ENCODE results near the gene CACYBP.

DNA sequence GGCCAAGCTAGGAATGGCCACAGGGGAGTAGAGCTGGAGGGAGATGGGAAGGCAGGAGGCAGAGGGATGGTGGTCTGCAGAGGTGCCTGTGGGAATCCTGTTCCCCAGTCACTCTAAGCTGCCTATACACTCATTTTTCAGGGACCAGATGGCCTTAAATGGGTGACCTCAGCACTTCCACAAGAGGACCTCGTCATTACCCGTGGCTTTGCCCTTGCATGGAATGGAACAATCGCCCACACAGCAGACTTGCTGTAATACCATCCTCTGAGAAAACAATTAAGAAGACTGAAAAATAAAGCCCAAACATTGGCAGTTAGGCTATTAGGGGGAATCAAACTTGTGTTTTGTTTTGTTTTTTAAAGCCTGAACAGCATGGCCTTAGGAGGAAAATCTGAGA, 55.0 kb downstream of the CACYBP start:
- TF ChIP-seq KDM5A (IDR thresholded peaks at IDR 0.05; ENCODE audit: low read length) (no peak), YY1 (IDR thresholded peaks at IDR 0.05; ENCODE audit: low read depth, low read length) (no peak), EZH2 (IDR thresholded peaks at IDR 0.05; ENCODE audit: low read depth, low read length, severe bottlenecking) (no peak), SIN3A (conservative IDR thresholded peaks at IDR 0.05 in 1 of 2, IDR thresholded peaks at IDR 0.05 in 1 of 2; ENCODE audit: low read depth in 1 of 2, low read length in 2 of 2) (no peak), POLR2AphosphoS5 (IDR thresholded peaks at IDR 0.05; ENCODE audit: low read depth, low read length) (no peak), TBP (IDR thresholded peaks at IDR 0.05; ENCODE audit: low read depth, low read length) (no peak), POLR2A (IDR thresholded peaks at IDR 0.05; ENCODE audit: control extremely low read depth in 1 of 2, low read depth in 2 of 2, low read length in 2 of 2) (no peak), POU5F1 (IDR thresholded peaks at IDR 0.05; ENCODE audit: low read depth, low read length) (no peak), TEAD4 (IDR thresholded peaks at IDR 0.05; ENCODE audit: low read depth, low read length) (no peak), NRF1 (IDR thresholded peaks at IDR 0.05; ENCODE audit: low read depth, low read length) (no peak), GTF2F1 (IDR thresholded peaks at IDR 0.05; ENCODE audit: borderline replicate concordance, low read depth, low read length) (no peak)
- TF ChIP-seq, protein P1, sequence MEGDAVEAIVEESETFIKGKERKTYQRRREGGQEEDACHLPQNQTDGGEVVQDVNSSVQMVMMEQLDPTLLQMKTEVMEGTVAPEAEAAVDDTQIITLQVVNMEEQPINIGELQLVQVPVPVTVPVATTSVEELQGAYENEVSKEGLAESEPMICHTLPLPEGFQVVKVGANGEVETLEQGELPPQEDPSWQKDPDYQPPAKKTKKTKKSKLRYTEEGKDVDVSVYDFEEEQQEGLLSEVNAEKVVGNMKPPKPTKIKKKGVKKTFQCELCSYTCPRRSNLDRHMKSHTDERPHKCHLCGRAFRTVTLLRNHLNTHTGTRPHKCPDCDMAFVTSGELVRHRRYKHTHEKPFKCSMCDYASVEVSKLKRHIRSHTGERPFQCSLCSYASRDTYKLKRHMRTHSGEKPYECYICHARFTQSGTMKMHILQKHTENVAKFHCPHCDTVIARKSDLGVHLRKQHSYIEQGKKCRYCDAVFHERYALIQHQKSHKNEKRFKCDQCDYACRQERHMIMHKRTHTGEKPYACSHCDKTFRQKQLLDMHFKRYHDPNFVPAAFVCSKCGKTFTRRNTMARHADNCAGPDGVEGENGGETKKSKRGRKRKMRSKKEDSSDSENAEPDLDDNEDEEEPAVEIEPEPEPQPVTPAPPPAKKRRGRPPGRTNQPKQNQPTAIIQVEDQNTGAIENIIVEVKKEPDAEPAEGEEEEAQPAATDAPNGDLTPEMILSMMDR (IDR thresholded peaks at IDR 0.05; ENCODE audit: control extremely low read depth in 1 of 3, insufficient read depth in 1 of 3, low read depth in 1 of 3, low read length in 3 of 3), result no peak
- TF ChIP-seq, protein P2, sequence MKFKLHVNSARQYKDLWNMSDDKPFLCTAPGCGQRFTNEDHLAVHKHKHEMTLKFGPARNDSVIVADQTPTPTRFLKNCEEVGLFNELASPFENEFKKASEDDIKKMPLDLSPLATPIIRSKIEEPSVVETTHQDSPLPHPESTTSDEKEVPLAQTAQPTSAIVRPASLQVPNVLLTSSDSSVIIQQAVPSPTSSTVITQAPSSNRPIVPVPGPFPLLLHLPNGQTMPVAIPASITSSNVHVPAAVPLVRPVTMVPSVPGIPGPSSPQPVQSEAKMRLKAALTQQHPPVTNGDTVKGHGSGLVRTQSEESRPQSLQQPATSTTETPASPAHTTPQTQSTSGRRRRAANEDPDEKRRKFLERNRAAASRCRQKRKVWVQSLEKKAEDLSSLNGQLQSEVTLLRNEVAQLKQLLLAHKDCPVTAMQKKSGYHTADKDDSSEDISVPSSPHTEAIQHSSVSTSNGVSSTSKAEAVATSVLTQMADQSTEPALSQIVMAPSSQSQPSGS (IDR thresholded peaks at IDR 0.05; ENCODE audit: low read length), result no peak
